ENCODE data around the gene HSBP1. TPM values are rescaled to one million over a fixed set of nuclear protein-coding genes. Genes with fewer than 3 reads are reported as not detected.
A peak's percentile ranks its signal among the peaks of the same experiment; 100 is the strongest.

Gene HSBP1
- total RNA-seq, 3 donors from 2014 or later (not counting 1 experiment from before 2014, with no cell fraction given): 34.8 to 39.6 (median 37.8) TPM

DNA sequence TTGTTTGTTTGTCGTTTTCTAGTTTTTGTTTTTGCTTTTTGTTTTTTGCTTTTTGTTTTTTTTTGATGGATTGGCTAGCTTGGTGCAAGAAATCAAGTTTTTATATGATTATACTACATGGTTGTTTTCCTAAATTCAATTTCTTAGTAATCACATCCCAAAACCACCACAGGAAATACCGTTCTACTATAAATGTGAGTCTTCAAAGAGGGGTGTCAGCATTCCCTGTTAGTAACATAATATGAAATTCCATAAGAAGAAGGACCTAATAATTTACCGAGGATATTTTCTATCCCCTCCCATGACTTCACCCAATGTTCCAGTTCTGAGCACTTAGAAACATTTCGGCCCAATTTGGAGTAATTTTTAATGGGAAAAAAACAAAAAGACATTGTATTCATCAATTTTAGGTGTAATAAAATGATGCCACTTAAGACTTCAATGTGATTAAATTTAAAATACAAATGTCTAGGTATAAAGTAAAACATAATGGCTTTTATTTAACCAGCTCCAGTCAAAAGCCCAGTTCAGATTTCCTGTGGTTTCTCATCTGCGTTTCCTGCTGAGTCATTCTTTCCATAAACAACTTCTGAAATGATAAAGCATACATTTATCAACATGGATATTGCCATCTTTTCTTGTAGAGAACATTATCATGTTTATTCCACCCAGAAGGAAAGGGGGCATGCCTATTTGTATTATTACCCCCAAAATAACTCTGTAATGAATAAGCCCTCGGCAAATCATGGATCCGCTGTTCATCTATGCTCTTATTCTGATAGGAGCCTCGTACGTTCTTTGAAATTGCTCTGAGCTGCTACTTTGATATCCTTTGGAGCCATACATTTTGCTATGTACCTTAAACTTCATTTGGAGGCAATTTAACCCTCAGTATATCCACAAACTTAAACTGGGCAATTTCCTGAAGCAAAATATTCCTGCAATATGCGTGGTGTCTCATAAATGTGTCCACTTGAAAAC is 28.1 kb downstream of the HSBP1 start:
- ATAC-seq: no peak
- no peak overlapping the region for H3K4me3 ChIP-seq (ENCODE audit: low read length)

DNA sequence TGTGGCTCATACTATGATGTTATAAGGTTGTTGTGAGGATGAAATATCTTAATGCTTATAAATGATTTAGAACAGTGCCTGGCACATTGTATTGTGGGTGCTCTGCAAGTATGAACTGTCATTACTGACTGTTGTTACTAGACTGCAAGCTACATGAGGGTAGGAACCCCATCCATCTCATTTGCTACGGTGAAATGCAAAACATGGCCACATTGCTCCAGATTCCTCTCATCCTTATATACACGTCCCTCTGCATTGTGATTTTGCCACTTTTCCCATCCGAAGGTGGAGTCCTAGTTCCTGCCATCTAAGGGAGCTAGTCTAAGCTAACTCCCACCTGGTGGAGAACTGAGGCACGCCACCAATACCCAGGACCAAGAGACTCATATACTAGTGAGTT is 29.8 kb downstream of the HSBP1 start:
- no peak for ATAC-seq
- Mint-ChIP-seq H3K4me1 (peaks cover 6 to 16% of the 10 kb centered on the region in 2 donors), H3K9me3 (no peaks in the 10 kb centered on the region), H3K27ac (no peak overlapping the region), H3K4me3 (no peak overlapping the region), H3K36me3 (no peaks in the 10 kb centered on the region), H3K27me3 (ENCODE audit: low read depth in 2 of 2) (no peaks in the 10 kb centered on the region)
- Histone ChIP-seq H3K27me3 (ENCODE audit: control insufficient read depth, insufficient read depth, low read length) (no peaks in the 10 kb centered on the region), H3K9me3 (ENCODE audit: control insufficient read depth, insufficient read depth, low read length) (no peaks in the 10 kb centered on the region), H3K4me1 (ENCODE audit: control insufficient read depth, insufficient read depth, low read length) (no peaks in the 10 kb centered on the region), H3K4me3 (ENCODE audit: low read length) (no peak overlapping the region), H3K27ac (ENCODE audit: low read length) (no peak overlapping the region), H3K36me3 (ENCODE audit: control insufficient read depth, insufficient read depth, low read length) (no peaks in the 10 kb centered on the region)
- DNase-seq: no peak
- WGBS (ENCODE audit: insufficient coverage): 93% methylated on average over 3 of the region's 4 CpGs
- TF ChIP-seq, protein P1, sequence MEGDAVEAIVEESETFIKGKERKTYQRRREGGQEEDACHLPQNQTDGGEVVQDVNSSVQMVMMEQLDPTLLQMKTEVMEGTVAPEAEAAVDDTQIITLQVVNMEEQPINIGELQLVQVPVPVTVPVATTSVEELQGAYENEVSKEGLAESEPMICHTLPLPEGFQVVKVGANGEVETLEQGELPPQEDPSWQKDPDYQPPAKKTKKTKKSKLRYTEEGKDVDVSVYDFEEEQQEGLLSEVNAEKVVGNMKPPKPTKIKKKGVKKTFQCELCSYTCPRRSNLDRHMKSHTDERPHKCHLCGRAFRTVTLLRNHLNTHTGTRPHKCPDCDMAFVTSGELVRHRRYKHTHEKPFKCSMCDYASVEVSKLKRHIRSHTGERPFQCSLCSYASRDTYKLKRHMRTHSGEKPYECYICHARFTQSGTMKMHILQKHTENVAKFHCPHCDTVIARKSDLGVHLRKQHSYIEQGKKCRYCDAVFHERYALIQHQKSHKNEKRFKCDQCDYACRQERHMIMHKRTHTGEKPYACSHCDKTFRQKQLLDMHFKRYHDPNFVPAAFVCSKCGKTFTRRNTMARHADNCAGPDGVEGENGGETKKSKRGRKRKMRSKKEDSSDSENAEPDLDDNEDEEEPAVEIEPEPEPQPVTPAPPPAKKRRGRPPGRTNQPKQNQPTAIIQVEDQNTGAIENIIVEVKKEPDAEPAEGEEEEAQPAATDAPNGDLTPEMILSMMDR (IDR thresholded peaks at IDR 0.05): no peak
- intact Hi-C loops (cut with micrococcal nuclease): no loop called here

More for the DNA sequence above, 28.1 kb downstream of the HSBP1 start:
- Mint-ChIP-seq H3K27me3 (ENCODE audit: low read depth in 2 of 2) (peaks cover 0 to 8% of the 10 kb centered on the region in 2 donors), H3K27ac (no peak overlapping the region), H3K4me3 (peak overlapping the region; percentile 9), H3K36me3 (no peaks in the 10 kb centered on the region), H3K9me3 (no peaks in the 10 kb centered on the region), H3K4me1 (peaks cover 6 to 16% of the 10 kb centered on the region in 2 donors)
- no peaks in the 10 kb centered on the region for H3K4me1 ChIP-seq (ENCODE audit: control insufficient read depth, insufficient read depth, low read length)
- H3K9me3 ChIP-seq (ENCODE audit: control insufficient read depth, insufficient read depth, low read length): no peaks in the 10 kb centered on the region
- TF ChIP-seq, protein P1 (IDR thresholded peaks at IDR 0.05): no peak
- no peaks in the 10 kb centered on the region for H3K36me3 ChIP-seq (ENCODE audit: control insufficient read depth, insufficient read depth, low read length)
- intact Hi-C loops (cut with micrococcal nuclease): no loop called here
- DNase-seq: peak in 1 of 2 donors; percentile 11
- WGBS (ENCODE audit: insufficient coverage): 35% methylated on average over 7 of the region's 10 CpGs
- no peak overlapping the region for H3K27ac ChIP-seq (ENCODE audit: low read length)
- no peaks in the 10 kb centered on the region for H3K27me3 ChIP-seq (ENCODE audit: control insufficient read depth, insufficient read depth, low read length)

DNA sequence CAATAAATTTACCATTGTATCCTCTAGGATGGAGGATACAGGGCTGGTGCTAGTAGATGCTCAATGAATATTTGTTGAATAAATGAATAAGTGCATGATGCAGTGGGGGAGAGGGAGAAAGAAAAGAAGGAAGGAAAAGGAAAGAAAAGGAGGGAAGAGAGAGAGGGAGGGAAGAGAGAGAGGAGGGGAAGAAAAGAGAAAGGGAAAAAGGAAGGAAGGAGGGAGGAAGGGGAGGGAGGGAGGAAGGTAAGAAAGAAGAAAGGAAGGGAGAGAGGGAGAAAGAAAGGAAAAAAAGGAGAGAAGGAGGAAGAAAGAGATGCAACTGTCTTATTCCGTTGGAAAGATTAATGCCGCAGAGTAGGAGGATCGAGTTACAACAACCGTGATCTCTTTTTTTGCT is 30.4 kb downstream of the HSBP1 start:
- H3K4me1 Mint-ChIP-seq: peaks cover 6 to 16% of the 10 kb centered on the region in 2 donors
- no peak overlapping the region for H3K4me3 ChIP-seq (ENCODE audit: low read length)
- no peaks in the 10 kb centered on the region for H3K36me3 Mint-ChIP-seq
- no peaks in the 10 kb centered on the region for H3K27me3 ChIP-seq (ENCODE audit: control insufficient read depth, insufficient read depth, low read length)
- H3K4me1 ChIP-seq (ENCODE audit: control insufficient read depth, insufficient read depth, low read length): no peaks in the 10 kb centered on the region
- intact Hi-C loops (cut with micrococcal nuclease): no loop called here
- WGBS (ENCODE audit: insufficient coverage): 97% methylated on average over 4 of the region's 4 CpGs
- no peaks in the 10 kb centered on the region for H3K9me3 ChIP-seq (ENCODE audit: control insufficient read depth, insufficient read depth, low read length)
- DNase-seq (no peak), ATAC-seq (no peak)
- no peak overlapping the region for H3K27ac ChIP-seq (ENCODE audit: low read length)
- H3K36me3 ChIP-seq (ENCODE audit: control insufficient read depth, insufficient read depth, low read length): no peaks in the 10 kb centered on the region
- no peaks in the 10 kb centered on the region for H3K27me3 Mint-ChIP-seq (ENCODE audit: low read depth in 2 of 2)
- H3K27ac Mint-ChIP-seq: no peak overlapping the region
- no peaks in the 10 kb centered on the region for H3K9me3 Mint-ChIP-seq
- no peak overlapping the region for H3K4me3 Mint-ChIP-seq
- TF ChIP-seq, protein P1 (IDR thresholded peaks at IDR 0.05): no peak

Data from natural killer cell (primary cell).